Thoracic aorta (tissue), 2 donors: ENCODE data around the gene PAPOLA. TPM values are rescaled to one million over a fixed set of nuclear protein-coding genes. Genes with fewer than 3 reads are reported as not detected.

Source experiments
- ATAC-seq: fragments of 150-250 bp; one replicate; pipeline ENCODE4 v1.8.0; 2017; ENCODE audit warnings: low read depth; ENCODE audit not compliant: insufficient number of reproducible peaks, low FRiP score
- DNase-seq: peaks from one replicate; pipeline ENCODE4 v3.0.0-alpha.2; 2020; ENCODE audit warnings: low spot score
- H3K27ac ChIP-seq, 2 donors: fragments of 200-600 bp; sonication (generic); 1 replicate in 1 of 2; 2 replicates in 1 of 2; pipeline ENCODE4 v1.5.1; 2016; ENCODE audit warnings: mild to moderate bottlenecking in 2 of 2, moderate library complexity in 2 of 2
- H3K27me3 ChIP-seq: fragments of 200-600 bp; sonication (generic); replicated peaks from 2 replicates; pipeline ENCODE4 v1.6.0; 2016; ENCODE audit warnings: mild to moderate bottlenecking; ENCODE audit not compliant: insufficient read depth
- H3K36me3 ChIP-seq: fragments of 200-600 bp; sonication (generic); one replicate; pipeline ENCODE4 v1.5.1; 2016
- H3K4me1 ChIP-seq, 2 donors: fragments of 200-600 bp; sonication (generic); 1 replicate in 1 of 2; 2 replicates in 1 of 2; pipeline versions ENCODE4 v1.5.1 to v1.6.0; 2016; ENCODE audit warnings: low read depth in 2 of 2, mild to moderate bottlenecking in 1 of 2; ENCODE audit not compliant: control insufficient read depth in 1 of 2
- H3K4me3 ChIP-seq: fragments of 200-600 bp; sonication (generic); 2 replicates; pipeline ENCODE4 v1.5.1; 2016; ENCODE audit warnings: mild to moderate bottlenecking
- H3K9me3 ChIP-seq: fragments of 200-600 bp; sonication (generic); 2 replicates; pipeline ENCODE4 v1.5.1; 2016
- CTCF ChIP-seq: fragments of 200-600 bp; sonication (generic); IDR thresholded peaks from one replicate; pipeline ENCODE4 v1.5.1; 2019; ENCODE audit warnings: antibody characterized with exemption
- total RNA-seq, 2 donors: library from RNA; depleted of rRNA; stranded (reverse); fragments of >200 nt; gene quantifications; one replicate each; pipeline versions ENCODE4 v1.1.0 to v1.2.3, GENCODE V29; 2016

PAPOLA gene
- total RNA-seq, 2 donors from 2014 or later = 81.9 to 152 TPM

- no peak overlapping the region for H3K27ac ChIP-seq
- DNase-seq (no peak), ATAC-seq (no peak)
- peaks cover 0 to 6% of the 10 kb centered on the region in 2 donors for H3K4me1 ChIP-seq
- no peak overlapping the region for H3K4me3 ChIP-seq
- no peaks in the 10 kb centered on the region for H3K36me3 ChIP-seq
- no peaks in the 10 kb centered on the region for H3K27me3 ChIP-seq
- no peaks in the 10 kb centered on the region for H3K9me3 ChIP-seq
- no peak for TF ChIP-seq CTCF
These were observed 85.7 kb downstream of the PAPOLA start for GRCh38 chr14:96587823-96588385.

GRCh38 chr14:96588410-96589257 is 86.5 kb downstream of the PAPOLA start:
- Histone ChIP-seq H3K4me3 (no peak overlapping the region), H3K27ac (no peak overlapping the region), H3K27me3 (no peaks in the 10 kb centered on the region), H3K9me3 (no peaks in the 10 kb centered on the region), H3K36me3 (no peaks in the 10 kb centered on the region), H3K4me1 (peaks cover 0 to 6% of the 10 kb centered on the region in 2 donors)
- TF ChIP-seq CTCF = no peak
- DNase-seq = no peak
- no peak for ATAC-seq

- Histone ChIP-seq H3K9me3 (no peaks in the 10 kb centered on the region), H3K36me3 (no peaks in the 10 kb centered on the region), H3K4me1 (peaks cover 0 to 6% of the 10 kb centered on the region in 2 donors), H3K27ac (no peak overlapping the region), H3K27me3 (no peaks in the 10 kb centered on the region), H3K4me3 (no peak overlapping the region)
- DNase-seq (no peak), ATAC-seq (no peak)
- no peak for TF ChIP-seq CTCF
These were observed 87.4 kb downstream of the PAPOLA start for GRCh38 chr14:96589577-96589976.

- no peak for TF ChIP-seq CTCF
- no peak overlapping the region for H3K4me3 ChIP-seq
- no peak overlapping the region for H3K27ac ChIP-seq
- ATAC-seq = no peak
- DNase-seq = no peak
- H3K9me3 ChIP-seq = no peaks in the 10 kb centered on the region
- no peaks in the 10 kb centered on the region for H3K36me3 ChIP-seq
- no peaks in the 10 kb centered on the region for H3K27me3 ChIP-seq
- peaks cover 0 to 6% of the 10 kb centered on the region in 2 donors for H3K4me1 ChIP-seq
These were observed 88.1 kb downstream of the PAPOLA start for GRCh38 chr14:96590190-96590864.
